Germinal center (tissue), 1 donor: ENCODE results near the gene PAX2.
"Not testable (repeated sequence)": the region's sequence is repeated elsewhere in the genome, so short reads cannot be mapped to it uniquely, and the experiment has no call there.

Experiments
- DNase-seq: peaks from one replicate; pipeline ENCODE4 v3.0.0; 2012; ENCODE audit warnings: mixed read lengths, low spot score

Gene PAX2

DNA sequence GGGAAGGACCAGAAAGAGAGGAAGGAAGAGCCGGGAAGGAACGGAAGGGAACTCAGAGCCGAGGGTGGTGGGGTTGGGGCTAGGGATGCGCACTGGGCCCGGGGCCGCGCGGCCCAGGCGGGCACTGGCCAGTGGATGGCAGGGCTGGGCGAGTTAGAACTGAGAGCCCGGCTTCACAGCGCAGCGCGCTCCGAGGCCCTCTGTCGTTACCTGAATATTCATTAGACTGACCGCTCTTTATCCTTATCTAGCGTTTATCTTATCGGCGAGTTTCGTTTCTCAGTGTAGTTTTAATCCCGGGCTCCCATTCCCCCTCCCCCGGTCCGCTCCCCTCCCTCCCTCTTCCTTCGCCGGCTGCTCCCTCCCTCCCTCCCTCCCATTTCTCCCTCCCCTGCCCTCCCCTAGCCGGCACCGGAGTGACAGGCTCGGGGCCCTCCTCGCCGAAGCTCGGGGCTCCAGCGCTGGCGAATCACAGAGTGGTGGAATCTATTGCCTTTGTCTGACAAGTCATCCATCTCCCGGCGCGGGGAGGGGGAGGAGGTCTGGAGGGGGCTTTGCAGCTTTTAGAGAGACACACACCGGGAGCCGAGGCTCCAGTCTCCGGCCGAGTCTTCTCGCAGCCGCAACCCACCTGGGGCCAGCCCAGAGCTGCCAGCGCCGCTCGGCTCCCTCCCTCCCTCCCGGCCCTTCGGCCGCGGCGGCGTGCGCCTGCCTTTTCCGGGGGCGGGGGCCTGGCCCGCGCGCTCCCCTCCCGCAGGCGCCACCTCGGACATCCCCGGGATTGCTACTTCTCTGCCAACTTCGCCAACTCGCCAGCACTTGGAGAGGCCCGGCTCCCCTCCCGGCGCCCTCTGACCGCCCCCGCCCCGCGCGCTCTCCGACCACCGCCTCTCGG is at the start of gene PAX2:
Gene PAX2 (plus strand): TSS at position 596 of the 895 bp plus-strand sequence. CDS start 679 bp downstream, outside the sequence.
- DNase-seq = no peak

DNA sequence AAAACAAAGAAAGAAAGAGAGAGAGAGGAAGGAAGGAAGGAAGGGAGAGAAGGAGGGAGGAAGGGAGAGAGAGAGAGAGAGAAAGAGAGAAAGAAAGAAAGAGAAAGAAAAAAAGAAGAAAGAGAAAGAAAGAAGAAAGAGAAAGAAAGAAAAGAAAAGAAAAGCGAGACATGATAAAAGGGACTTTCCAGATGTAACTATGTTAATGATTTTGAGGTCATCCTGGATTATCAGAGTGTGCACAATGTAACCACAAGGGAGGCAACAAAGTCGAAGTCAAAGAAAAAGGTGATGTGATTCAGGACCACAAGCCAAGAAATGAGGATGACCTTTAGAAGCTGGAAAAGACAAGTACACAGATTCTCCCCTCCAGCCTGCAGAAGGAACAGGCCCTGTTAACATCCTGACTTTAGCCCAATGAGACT is 48.9 kb upstream of the PAX2 start:
- DNase-seq = no peak

DNA sequence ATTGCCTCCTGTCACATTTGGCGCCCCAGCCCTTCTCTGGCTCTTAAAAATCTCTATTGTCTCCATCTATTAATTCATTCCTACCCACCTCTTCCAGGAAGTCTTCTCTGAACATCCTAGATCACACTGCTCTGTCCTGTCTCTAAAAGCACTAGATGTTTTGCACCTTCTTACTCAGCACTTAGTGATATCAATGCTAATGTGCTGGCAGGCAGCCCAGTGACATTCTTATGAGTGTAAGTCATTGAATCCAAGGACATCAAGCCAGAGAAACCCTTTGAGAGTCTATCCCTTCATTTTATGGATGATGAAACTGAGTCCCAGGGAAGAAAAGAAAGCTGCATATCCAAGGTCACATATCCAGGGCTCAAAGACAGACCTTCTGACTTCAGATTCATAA is 48.3 kb upstream of the PAX2 start:
- no peak for DNase-seq

DNA sequence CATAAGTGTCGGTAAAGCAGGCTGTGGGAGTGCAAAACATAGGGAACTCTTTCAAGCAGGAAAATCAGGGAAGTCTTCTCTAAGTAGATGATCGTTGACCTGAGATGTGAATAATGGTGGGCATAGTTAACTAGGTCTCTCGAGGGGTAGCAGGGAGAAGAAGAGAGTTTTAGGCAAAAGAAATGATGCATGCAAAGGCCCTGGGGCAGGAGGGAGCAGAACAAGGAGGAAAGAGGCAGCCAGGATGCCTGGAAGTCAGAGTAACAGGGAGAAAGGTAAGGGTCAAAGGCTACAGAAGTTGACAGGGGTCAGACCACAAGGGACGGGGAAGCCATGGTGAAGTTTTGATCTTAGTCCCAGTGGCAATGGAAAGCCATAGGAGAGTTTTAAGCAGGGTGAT is 47.8 kb upstream of the PAX2 start:
- DNase-seq = no peak

DNA sequence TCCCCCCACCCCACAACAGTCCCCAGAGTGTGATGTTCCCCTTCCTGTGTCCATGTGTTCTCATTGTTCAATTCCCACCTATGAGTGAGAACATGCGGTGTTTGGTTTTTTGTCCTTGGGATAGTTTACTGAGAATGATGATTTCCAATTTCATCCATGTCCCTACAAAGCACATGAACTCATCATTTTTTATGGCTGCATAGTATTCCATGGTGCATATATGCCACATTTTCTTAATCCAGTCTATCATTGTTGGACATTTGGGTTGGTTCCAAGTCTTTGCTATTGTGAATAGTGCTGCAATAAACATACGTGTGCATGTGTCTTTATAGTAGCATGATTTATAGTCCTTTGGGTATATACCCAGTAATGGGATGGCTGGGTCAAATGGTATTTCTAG is 43.7 kb upstream of the PAX2 start:
- DNase-seq = not testable (repeated sequence)

DNA sequence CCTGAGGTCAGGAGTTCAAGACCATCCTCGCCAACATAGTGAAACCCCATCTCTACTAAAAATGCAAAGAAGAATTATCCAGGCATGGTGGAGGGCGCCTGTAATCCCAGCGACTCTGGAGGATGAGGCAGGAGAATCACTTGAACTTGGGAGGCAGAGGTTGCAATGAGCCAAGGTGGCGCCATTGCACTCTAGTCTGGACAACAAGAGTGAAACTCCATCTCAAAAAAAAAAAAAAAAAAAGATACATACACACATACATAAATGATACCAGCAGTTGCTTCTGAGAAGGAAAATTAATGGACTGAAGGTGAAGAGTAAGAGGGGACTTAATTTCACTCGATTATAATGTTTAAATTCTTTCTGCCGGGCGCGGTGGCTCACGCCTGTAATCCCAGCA is 40.2 kb upstream of the PAX2 start:
- no peak for DNase-seq

DNA sequence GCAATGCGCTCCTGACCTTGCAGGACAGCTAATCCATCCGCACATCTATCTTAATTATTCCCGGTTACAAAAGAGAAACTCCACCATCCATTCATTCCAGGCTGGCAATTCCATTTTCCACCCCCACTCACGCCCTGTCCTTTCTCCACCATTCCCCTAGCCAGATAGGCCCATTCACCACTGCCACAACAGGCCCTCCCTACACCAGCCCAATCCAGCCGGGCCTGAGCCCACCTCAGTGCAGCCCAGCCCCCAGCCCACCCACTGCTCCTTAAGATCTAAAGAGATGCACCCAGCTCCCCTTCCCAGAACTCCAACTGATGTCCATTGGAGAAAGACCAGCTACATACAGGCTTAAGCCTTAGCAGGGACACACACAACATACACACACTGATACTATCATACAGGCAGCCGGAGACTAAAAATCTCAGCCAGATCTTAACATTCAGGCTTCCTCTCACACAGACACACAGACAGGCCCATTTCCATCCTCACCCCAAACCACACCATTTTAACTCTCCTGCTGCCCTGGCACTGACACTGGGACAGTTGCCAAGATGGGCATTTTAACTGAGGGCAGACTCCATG is 38.0 kb upstream of the PAX2 start:
- no peak for DNase-seq

DNA sequence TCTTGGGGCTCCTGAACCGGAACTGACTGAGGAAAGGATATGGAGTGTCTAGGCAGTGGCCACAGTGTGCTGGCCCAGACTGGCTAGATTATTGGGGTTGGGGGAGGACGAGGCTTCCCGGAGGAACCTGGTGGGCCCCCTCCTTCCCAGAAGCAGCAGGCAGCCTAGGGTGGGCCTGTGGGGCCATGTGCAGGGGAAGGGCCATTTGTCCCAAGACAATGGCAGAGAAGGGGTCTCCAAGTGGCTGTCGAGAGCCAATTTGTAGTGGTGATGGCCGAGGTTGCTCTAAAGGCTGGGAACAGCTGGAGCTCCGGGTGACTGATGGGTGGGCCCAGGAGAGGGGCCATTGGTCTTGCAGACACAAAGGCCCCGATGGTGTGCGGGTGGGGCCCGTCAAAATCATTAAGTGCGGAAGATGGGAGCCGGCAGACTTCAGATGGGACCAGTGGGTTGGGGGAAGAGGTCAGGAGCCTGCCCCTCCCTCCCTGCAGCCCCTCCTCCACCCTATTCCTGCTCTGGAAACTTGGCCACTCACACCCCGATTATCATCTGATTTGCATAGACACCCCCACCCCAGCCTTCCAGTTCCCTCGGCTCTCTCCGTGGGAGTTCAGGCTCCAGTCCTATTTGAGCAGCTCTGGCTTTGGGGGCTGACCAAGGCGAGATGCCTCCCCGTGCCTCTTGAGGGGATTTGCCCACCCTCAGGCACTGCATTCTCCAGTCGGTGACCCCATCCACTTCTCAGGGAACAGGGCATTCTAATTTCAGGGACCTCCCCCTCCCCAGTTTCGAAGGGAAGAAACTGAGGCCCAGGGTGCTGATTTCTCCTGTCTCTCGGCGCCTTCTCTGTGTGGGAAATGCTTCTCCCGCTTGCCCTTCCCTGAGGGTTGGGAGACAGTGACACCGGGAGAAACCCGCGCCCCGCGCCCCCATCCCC is 36.0 kb upstream of the PAX2 start:
- DNase-seq = no peak

DNA sequence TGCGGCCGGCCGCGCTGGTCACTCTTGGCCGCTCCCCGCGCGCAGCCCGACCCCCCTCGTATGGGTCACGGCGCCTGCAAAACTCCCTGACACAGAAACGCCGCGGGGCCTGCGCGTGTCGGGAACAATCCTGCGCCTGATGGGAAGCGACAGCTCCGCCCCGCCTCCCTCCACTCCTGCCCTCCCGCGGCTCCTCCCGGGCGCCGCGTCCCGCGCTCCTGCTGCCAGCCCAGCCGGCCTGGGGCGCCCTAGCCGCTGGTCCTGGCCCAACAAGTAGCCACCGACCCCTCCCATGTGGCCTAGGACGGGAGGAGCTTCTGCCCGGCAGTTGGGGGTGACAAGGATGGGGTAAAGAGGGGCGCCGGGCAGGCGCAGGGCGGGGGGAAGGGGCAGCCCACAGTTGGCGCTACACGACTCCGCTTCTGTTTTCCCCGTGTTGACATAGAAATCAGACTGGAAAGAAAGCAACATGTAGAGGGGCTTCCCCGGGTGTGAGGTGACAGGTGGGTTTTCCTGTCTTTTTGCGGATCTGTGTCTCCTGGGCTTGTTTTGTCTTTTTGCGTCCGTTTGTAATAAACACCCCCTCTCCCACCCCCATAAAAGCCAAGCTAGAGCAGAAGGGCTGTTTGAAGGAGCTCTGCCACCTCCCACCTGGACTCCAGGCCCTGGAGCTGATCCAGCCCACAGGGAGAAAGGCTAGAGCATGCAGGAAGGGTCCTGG is 35.1 kb upstream of the PAX2 start:
- no peak for DNase-seq

DNA sequence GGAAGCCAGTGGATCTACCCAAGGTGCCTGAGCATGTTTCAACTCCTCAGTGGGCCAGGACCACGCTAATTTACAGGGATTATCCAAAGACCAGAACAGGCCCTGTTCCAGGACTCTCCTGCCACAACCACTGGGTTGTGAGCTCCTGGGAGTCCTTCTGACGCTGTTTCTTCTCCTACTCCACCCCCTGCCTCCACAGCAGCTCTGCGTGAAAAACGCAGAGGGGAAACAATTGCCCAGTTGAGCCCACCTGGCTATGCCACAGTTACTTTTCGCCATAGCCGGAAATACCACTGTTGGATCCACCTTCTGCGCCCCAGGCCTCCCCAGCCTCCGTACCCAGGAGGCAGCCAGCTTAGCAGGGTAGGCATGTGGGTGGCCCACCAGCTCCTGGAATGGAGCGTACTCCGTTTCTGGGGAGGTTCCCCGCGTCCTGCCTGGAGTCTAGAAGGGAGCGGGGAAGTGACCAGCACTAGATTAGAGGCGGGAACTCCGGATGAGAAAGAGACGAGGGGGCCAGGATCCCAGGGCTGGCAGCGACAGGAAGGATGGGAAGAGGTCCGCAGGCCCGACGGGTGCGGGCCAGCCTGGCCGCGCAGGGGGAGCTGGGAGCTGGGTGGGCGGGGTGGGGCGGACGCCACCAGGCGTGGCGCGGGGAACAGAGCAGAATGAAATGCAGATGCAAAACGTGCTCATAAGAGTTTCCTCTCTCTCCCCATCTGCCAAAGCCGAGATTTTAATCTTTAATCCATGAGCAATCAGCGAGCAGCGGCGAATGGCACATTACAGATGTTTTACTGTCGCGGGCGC is 32.1 kb upstream of the PAX2 start:
- no peak for DNase-seq

DNA sequence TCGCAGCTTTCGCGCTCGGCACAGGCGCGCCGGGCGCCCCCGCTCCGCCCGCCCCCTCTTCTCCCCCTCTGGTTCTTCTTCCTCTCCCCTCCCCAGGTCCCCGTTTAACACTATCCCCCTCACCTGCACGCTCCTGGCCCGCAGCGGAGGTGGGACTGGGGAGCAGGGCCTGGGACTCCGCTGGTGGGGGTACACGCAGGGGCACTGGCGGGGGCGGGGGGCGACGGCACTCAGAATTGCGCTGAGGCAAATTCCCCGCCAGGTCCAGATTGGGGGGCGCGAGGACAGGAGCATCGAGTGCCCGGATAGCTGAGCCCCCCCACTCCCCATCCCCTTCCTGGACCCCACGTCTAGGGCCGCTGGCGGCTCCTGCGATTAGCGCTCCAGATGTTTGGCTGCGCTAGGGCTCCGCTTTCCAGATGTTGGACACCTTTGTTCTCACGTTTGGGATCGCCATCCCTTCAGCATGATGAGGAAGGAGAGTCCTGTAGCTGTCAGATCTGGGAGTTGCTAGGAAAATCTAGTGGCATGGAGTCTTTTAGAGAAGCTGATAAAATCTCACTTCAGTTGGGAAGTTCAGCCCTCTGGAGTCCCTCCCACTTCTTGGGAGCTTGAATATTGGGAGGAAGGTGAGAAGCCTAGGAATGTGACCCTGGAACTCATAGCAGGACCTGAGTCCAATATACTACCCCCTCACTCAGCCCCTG is 31.4 kb upstream of the PAX2 start:
- DNase-seq = no peak

DNA sequence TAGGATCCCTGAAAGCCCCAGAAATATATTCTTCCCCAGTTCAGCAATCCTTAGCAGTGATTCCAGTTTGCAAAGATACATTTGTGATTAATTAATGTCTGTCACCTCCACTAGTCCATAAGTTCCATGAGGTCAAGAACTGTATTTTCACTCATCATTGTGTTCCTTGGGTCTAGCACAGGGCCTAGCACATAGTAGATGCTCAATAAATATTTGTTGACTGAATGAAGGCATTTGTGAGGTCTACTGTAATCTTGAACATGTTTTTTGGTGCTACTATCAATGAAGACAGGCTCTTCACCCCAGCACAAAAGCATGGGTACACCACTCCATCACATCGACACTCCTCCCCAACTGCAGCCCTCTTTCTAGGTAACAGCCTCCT is 30.8 kb upstream of the PAX2 start:
- no peak for DNase-seq

DNA sequence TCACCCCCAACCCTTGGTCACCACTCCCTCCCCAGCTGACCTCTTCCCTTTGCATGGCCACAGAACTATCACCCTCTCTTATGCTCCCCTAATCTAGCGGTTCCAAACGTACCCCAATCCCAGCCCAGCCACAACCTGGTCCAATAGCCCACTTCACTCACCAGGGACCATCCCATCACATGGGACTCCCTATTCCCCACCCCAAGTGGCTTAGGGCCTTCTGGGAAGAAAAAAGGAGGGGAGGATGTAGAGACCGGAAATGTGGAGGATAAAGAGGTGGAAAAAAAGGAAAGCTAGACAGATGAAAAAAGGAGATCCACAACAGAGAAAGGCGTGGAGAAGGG is 30.3 kb upstream of the PAX2 start:
- DNase-seq = no peak

DNA sequence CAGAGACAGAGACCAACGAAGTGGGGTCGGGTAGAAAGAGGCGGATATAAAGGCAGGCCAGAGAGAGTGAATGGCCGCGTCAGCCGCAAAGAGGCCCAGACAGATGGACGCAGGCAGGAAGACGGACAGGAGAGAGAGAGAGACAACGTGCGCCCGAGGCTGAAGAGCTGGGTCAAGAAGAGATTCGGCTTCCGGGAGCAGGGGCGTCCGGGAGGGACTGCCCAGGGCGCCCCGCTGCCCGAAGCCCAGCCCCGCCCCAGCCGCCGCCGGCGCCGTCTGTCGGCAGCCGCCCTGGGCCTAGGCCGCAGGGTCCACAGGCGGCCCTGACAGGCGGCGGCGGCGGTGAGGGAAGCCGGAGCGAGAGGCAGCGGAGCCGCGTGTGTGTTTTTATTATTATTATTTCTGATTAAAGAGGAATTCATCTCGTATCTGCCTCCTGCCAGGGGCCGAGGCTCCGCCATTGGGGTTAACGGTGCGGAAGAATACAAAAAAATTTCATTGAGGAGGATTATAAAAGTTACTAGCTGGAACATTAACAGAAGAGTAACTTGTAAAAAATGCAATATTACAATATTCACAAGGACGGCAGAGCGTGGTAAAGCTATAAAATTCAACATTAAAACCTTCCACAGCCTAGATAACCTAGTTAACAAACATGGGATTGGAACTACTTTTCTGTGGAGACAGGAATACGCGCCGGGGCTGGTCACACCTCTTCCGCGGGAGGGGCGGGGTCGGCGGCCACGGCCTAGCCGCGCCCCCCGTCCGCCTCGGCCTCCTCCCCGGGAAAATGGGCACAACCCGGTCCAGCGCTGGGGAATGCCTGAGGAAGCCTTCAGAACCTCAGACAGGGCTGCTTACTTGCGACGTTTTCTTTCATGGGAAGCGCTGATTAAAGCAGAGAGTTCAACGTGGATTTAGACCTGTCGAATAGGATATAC is 29.7 kb upstream of the PAX2 start:
- DNase-seq = no peak

DNA sequence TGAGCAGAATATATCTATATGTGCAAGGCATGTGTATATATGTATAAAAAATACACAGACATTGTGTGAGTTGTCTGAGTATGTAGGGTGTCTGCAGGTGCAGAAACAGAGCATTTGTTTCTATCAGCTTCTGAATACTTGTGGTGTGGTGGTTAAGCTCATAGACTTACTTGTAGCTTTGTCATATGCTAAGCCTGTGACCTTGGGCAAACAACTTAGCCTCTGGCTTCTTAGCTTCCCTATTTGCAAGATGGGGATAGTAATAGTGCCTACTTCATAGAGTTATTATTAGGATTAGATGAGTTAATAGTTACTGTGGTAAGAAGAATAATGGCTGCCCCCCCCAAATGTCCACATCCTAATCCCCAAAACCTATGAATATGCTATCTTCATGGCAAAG is 28.2 kb upstream of the PAX2 start:
- DNase-seq = no peak

DNA sequence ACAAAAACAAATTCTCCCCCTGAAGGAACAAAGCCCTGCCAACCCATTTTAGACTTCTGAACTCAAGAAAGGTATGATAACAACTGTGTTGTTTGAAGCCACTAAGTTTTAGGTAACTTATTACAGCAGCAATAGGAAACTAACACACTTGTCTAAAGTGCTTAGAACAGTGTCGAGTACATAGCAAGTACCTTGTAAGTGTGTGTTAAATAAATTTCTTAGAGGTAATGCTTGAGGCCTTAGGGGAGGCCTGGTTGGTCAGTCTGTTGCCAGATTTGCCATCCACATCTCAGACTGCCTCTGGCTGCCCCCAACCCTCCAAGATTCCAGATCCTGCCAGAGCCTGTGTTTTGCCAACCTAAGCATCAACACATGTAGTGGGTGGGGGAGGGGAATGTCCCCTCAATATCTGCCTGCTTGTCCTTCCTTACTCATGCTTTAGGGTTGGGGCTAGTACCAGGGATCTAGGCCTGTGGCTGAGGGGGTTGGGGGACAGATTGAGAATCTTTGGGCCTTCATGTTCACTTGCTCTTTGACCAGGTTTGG is 27.1 kb upstream of the PAX2 start:
- no peak for DNase-seq

DNA sequence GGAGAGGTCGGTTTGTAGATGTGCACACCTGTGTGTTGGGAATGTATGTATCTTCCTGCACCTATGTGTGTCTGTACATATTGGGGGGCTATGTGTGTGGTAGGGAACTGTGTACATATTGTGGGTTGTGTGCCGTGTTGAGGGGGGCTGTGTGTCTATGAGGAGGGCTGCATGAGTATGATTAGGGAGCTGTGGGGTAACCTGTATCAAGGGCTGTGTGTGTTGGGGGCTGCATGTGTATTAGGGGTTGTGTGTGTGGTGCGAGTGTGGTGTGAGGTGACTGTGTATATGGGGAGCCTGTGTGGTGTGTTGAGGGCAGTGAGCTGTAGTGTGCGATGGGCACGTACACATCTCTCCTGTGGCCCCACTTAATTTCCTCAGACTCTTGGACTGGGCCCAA is 22.2 kb upstream of the PAX2 start:
- no peak for DNase-seq

DNA sequence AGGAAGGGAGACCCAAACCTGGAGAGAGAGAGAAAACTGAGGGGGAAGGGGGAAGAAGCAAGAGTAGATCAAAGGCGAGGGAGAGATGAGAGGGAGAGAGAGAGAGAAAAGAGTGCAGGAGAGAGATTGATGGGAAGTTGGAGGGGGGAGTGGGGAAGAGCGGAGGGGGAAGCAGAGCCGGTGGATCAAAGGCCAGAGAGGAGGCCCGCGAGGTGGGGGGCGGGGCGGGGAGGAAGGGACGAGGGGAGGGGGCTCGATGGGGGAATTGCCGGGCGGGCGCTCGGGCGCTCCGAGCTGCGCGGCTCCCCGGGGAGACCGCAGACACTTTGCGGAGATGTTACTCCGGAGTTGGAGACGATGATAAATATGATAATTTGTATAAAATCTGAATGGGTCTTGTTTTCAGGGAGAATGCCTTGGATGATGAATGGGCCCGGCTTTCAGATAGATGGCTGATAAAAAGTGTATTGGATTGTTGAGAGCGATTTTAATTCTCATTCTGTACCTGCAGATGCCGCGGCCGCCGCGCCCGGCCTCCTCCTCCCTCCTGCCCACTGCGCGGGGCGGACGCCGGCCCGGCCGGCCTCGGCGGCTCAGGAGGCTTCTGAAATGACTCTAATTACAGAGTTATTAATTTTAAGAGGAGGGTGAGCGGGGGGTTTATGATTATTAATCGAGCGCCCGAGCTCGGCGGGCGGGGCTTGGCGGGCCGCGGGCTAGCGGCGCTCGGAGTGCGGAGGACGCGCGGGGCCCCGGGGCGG is 21.4 kb upstream of the PAX2 start:
- DNase-seq = no peak
